Fibroblast of skin of left biceps (primary cell): ENCODE measurements around the gene AFF3.

Experiments used
- DNase-seq, 2 experiments: peaks; one replicate each; pipeline ENCODE4 v3.0.0-alpha.2; 2013; ENCODE audit warnings: low read depth in 2 of 2

Gene AFF3

DNA sequence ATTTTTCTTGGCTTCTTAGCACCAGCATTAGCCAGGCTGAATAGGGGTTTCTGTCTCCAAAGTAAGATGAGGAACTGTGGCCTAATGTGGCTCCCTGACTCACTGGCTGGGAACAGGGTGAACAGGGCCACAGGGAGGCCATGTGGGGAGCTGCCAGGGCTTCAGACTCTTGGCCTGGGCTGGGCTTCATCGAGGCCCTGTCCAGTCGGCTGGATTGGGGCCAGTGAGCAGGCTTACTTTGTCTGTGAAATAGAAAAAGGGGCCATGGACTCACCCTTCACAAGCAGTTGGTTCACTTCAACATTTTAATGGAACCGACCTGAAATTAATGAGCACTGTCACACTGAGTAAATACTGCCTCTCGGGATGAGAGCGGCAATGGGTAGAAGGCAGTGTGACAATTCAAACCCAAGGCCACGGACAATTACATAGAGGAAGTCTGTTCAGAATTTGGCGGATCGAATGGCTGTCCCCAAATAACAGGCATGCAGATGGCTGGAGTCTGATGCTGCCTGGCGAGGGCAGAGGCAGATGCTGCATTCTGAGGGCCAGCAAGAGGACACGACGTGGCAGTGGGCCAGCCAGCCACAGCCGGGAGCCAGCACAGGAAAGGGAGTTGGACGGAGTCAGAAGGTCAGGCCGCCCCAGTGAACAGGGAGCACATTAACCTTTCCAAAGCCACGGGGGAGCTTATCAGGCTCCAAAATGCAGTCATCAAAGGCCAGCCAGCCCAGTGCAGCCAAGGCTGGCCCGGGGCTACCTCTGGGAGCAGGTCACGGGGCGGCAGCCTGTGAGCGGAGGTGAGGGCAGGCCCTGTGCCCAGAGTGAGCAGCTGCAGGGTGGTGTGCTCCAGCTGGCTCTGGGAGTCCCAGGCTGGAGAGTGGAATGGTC lies 506.0 kb downstream of the AFF3 start:
- DNase-seq = no peak

DNA sequence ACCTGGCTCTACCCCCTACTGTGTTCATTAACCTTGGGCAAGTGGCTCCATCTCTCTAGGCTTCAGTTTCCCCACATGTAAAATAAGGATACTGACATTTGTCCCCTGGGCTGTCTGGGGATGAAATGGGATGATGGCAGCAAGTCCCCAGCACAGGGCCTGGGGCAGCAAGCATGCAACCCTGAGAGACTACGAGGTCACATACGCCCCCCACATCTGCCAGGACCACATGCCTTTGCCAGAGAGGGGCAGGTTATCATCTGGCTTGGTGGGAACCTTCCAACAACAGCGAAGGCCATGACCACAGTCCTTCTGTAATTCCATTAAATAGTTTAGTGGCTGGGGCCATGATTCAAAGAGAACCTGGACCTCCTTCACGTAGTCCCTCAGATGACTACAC lies 506.7 kb downstream of the AFF3 start:
- no peak for DNase-seq

DNA sequence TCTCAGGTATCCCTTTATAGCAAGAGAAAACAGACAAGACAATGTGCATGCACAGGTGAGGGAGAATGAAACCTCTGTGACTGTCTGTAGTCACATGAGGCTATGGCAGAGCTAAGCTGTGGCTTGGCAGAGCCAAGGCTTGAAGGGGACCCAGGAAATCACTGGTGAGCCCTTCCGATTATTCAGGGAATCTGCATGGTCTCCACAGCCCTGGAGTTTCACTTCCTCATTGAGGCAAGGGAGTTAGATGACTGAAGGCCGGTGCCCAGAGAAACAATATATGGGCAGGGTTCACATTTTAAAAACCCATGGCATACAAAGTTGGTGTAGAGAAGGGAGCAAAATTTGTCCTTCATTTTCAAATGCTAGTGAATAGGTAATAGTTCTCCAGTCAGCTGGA lies 508.2 kb downstream of the AFF3 start:
- no peak for DNase-seq

DNA sequence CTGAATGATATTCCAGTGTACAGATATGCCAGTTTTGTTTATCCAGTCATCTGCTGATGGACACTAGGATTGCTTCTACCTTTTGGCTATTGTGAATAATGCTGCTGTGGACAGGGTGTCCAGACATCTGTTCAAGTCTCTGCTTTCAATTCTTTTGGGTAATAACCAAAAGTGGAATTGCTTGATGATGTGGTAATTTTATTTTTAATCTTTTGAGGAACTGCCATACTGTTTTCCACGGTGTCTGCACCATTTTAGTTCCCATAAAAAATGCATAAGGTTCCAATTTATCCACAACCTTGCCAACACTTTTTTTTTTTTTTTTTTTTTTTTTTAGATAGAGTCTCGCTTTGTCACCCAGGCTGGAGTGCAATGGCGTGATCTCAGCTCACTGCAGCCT lies 510.7 kb downstream of the AFF3 start:
- DNase-seq = no peak

DNA sequence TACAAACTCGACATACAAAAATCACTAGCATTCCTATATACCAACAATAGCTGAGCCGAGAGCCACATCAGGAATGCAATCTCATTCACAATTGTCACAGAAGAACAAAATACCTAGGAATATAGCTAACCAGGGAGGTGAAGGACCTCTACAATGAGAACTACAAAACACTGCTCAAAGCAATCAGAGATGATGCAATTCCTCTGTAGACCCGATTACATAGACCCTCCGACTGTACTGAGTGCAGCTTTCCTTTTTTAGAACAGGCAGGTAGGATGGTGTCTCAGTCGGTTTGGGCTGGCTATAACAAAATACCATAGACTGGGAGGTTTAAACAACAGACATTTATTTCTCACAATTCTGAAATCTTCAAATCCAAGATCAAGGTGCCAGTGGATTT lies 513.1 kb downstream of the AFF3 start:
- no peak for DNase-seq

DNA sequence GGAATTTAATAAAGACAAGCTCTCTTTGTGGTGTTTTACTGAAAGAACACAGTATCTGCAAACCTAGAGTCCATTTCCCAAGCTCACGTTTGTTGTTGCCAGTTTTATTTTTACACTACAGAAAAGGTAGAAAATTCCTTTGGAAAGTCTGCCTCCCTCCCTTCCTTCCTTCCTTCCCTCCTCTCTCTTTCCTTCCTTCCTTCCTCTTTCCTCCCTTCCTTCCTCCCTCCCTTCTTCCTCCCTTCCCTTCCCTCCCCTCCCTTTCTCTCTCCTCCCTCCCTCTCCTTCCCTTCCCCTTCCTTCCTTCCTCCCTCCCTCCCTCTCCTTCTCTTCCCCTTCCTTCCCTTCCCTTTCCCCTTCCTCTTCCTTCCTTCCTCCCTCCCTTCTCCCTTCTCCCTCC lies 516.2 kb downstream of the AFF3 start:
- DNase-seq = no peak

DNA sequence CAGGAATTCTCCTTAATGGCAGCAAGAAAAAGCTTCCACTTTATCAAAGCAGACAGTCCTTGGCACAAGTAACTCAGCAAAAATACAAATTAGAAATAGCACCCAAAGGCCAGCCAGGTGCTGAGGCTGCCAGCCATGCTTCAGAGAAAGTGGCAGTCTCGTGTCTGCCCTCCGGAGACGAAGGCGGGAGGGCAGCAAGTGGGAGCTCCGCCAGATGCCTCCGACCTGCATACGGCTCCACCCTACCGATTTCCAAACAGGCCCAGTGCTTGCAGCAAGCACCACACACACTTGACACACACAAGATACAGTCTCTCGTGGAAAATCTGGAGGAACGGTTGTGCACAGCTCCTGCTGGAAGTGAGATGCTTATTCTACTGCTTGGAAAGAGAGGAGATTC lies 517.7 kb downstream of the AFF3 start:
- DNase-seq = no peak

DNA sequence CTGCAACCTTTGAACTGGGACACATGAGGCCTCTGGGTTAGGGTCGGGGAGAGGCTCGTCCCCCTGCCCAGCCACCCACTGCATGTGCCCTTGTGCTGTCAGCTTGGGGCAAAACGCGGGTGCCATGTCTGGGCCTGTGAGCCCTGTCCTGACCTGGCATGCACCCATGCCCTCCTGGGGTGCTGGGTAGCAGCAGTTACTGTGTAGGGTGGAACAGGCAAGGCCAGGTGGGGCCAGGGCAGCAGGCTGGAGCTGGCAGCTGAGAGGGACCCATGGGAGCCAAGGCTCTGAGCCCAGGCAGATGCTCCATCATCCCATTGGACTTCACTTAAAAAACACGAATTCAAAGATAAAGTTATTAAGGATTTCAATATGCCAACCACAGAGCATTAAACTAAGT lies 518.8 kb downstream of the AFF3 start:
- no peak for DNase-seq

DNA sequence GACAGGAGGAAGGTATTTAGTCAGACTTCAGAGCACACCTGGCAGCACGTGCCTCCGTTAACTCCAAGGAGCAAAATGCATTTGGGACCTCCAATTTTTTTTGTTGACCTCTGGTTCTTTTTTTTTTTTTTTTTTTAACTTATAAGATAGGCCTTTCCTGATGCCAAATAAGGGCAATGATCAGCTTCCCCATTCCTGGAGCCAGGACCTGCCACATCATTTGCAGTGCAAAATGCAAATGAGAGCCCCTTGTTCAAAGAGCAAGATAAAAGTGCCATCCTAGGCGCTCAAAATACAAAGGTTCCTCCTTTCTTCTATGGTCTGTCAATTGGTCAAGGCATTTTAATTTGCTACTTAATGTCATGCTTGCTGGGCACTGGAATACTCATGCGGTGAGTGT lies 519.4 kb downstream of the AFF3 start:
- no peak for DNase-seq

DNA sequence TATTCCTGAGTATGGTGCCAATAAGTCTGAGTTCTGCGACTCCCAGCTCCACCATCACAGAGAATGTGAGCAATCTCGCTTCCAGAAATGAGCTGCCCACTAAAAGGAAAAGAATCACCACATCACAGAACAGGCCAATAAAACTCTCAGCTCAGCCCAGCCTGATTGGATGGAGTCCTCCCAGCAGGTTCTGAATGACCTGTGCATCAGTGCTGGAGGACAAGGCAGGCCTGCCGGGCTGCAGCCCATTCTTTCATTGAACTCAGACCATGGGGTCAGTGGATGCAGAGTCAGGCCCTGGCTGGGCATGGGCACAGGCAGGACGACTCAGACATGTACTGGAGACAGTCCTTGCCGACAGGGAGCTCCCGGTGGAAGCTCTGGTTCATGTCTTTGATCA lies 519.9 kb downstream of the AFF3 start:
- DNase-seq = no peak

DNA sequence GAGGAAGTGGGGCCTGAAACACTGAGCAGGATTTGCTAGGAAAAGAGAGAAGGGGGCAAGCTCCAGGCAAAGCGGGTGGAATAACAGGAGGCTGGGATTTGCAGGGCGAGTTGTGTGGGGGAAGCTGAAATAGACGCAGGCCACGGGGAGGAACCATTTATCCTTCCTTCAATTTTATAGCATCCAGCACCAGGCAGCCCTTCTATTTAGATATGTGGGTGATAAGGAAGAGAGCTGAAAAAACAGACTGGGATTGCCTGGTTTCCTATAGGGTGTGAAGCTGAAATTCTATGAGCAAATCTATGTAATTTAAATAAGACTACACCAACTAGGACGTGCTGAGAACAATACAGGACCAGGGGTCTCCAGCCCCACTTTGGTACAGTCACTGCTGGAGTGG lies 520.6 kb downstream of the AFF3 start:
- DNase-seq = no peak

DNA sequence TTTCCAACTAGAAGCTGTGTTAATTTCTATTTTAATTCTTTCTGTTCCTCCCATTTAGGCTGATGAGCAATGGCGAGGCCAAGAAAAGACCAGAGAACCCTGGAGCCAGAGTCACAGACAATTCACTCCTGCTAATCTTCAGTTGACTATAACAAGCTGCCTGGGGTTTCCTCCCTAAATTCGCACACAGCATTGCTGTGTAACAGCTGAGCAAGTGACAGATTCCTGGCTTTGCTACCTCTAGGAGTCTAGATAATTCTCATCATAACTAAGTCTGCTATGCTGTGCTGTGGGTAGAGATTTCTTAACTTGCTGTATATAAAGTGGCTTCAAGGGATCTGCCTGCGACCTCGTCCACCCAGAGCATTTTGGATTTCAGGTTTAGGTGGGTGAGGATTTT lies 521.3 kb downstream of the AFF3 start:
- DNase-seq = no peak

DNA sequence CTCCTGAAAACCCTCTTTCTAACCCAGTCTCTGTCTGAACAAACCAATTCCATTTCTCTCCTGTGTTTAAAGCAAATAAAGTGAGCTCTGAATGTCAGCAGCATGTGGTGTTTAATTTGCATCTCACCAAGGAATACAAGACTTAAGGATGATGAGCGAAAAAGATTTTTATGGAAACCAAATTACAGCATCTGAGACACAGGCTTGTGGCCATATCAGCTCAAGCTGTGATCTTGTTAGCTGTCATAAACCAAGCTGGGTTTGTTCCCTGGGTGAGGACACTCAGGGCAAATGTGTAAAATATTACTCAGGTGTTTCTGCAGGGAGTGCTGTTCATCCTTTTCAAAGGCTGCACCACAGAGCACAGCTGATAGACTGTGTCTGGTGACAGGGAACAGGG lies 523.2 kb downstream of the AFF3 start:
- DNase-seq = no peak

DNA sequence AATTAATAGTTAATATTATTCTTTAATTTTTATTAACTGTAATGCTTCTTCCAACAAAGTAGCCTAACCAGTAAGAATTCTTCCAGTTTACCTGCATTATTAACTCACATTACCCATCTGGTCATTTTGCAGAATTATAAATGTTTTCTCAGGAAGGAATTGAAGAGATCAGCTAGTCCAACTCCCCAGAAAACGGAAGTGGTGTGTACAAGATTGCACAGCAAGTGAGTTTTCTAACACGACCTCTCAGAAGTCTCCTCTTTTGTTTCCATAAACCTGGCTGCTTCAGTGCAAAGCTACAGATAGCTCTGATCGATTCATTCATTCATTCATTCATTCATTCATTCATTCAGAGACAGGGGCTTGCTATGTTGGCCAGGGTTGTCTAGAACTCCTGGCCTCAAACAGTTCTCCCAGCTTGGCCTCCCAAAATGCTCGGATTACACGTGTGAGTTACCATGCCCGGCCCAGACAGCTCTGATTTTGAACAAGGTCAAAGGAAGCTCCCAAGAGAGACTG lies 523.8 kb downstream of the AFF3 start:
- DNase-seq = no peak

DNA sequence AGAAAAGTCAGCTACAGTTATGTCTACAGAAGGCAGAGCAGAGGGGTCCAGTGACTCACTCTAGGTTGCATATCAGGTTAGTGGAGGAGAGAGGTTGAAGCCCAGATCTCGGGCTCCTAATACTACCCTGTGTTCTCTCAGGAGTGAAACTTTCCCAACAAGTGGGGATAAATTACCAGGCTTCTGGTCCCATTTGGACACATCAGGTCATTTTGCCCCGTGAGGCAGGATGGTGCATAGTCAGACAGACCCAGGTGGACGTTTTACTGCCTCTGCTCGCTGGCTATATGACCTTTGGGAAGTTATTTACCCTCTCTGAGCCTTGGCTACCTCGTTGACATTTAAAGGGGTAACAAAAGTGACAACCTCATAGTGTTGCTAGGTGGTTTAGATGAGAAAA lies 524.6 kb downstream of the AFF3 start:
- DNase-seq = no peak

DNA sequence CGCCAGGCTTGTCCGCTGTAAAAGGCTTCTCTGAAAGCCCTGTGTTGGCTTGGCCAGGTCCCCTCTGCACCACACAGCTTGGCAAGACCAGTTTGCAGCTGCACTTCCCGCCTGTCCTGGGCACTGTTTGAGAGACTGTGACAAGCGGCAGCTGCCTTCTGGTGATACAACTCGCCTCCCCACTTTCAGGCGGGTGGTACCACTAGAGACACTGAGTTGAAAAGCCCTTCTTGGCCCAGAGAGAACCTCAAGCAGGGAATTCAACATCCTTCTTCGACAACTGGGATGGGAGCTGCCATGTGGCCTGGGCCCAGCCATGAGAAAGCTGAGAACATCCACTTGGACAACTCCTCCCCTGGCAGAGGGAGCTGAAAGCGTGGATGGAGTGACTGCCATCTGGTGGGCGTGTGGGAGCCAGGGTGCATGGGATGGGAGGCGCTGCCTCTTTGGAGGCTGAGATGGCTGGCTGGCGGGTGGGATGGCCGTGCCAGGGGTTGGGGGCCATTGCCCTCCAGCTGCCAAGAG lies 527.1 kb downstream of the AFF3 start:
- no peak for DNase-seq

DNA sequence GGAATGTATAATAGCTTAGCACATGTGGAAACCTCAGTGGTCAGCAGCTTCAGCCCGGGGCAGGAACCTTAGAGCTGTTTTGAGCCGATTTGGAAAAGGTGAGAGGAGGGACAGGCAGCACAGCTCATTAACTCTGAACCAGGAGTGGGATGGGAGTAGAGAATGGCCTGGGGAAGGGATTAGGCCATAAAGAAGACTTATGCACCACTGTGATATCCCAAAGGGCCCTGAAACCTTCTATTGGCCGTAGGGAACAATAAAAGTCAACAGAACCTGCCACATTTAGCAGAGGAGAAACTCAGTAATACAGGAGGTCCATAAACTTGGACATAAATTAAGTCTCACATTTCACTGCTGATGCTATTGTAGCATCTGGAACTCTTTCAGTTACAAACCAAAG lies 528.4 kb downstream of the AFF3 start:
- peak in 1 of 2 experiments; percentile 5 for DNase-seq

DNA sequence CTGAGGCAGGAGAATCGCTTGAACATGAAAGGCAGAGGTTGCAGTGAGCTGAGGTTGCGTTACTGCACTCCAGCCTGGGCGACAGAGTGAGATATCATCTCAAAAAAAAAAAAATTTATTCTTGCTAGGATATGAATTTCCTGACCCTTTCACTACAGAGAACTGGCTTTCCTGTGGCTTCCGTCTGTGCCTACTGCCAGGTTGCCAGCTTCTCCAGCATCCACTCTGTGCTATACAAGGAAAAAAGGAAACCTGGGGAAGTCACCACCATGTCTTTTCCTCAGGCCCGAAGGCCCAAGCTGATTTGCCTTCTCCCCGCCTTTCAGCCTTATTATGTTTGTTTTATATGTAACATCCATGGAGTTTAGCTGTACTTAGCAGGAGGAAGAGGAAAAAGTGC lies 530.6 kb downstream of the AFF3 start:
- no peak for DNase-seq

DNA sequence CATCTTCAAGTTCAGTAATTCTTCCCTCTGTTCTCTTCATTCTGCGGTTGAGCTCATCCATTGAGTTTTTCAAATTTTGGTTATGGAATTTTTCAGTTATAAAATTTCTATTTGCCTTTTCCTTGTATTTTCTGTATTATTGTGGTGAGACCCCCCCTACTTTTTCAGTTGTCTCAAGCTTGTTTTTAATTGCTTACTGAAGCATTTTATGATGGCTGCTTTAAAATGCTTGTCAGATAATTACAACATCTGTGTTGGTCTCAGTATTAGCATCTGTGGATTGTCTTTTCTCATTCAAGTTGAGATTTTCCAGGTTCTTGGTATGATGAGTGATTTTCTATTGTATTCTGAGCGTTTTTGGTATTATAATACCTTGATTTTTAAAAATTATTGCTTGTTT lies 531.4 kb downstream of the AFF3 start:
- no peak for DNase-seq

DNA sequence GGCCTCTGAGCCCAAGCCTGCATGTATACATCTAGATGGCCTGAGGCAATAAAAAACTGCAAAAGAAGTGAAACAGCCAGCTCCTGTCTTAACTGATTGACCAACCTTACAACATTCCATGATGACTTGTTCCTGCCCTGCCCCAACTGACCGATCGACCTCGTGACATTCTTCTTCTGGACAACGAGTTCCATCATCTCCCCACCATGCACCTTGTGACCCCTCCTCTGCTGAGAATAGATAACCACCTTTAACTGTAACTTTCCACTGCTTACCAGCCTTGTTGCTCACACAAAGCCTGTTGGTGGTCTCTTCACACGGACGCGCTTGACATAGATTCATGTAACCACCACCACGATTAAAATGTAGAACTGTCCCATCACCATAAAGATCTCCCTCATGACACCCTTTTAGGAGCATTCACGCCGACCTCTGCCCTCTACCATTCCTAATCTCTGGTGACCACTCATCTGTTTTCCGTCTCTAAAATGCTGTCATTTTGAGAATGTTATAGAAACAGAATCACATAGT lies 532.5 kb downstream of the AFF3 start:
- no peak for DNase-seq

DNA sequence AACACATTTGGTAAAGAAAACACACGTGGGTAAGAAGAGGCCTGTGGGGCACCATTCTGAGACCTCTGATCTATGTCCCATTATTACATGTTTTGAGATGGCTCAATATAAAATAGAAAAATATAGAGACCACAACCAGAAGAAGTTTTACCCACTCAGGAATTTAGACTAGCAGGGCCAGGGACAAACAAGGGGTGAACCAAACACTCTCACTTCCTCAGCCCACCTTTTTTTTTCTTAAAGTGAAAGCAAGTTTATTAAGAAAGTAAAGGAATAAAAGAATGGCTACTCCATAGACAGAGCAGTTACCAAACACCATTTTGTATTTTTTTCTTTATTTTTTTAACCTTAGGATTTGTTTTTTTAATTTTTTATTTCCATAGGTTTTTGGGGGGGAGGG lies 533.5 kb downstream of the AFF3 start:
- DNase-seq = no peak

DNA sequence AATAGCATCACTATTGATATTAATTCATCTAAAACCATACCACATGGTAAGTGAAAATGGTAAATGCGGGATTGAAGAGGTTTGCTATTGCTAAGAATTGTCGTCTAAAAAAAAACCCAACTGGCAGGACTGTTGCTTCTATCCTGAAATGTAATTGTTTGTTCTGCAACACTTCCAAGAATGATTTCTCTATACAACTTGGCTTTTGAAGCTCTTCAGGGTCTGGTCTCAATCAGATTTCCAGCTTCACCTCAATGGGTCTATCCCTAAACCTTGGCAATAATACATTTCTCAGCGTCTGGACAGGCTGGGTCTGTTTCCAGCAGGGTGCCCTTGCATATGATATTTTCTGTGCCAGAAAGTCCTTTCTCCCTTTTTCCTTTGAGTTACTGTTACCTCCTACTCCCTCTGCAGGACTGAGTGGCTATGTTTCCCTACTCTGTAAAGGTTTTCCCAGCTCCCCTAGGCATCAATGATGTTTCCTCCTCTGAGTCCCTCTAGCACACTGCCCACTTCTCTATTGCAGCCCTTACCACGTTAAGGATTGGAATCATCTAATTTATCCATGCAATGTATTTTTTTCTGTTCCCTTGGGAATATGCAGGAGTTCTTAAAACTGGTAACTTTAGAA lies 534.4 kb downstream of the AFF3 start:
- no peak for DNase-seq

DNA sequence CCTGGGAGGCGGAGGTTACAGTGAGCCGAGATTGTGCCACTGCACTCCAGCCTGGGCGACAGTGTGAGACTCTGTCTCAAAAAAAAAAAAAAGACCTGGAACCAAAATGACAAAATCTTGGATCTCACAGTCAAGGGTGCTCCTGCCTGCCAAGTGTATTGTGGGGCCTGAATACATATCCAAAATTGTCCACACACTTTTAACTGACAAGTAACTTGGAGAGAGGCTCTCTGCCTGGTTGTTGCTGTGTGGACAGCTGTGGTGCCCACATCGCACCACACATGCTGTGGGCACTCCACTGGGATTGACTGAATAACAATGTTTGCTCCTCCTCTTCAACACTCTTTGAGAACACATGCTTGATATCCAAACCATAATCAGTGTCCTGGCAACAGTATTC lies 534.9 kb downstream of the AFF3 start:
- no peak for DNase-seq
